Renal pelvis (tissue), 4 donors: ENCODE results near the gene TACC2. TPM values are rescaled to one million over a fixed set of nuclear protein-coding genes. Genes with fewer than 3 reads are reported as not detected.

ENCODE experiments used
- DNase-seq: peaks from one replicate; pipeline ENCODE4 v3.0.0-alpha.2; 2013
- polyA plus RNA-seq, 3 donors: library from polyadenylated mRNA; unstranded; fragments of 120-200 nt; gene quantifications; one replicate each; pipeline ENCODE4 v1.2.1, GENCODE V29; 2013; ENCODE audit not compliant: insufficient read length in 3 of 3

The TACC2 gene
- polyA plus RNA-seq, 3 donors = 45.2 to 55.7 (median 51.4) TPM

- DNase-seq = no peak
Measured at GRCh38 chr10:122269059-122269687, 280.2 kb downstream of the TACC2 start.

GRCh38 chr10:122271076-122271475 lies 282.1 kb downstream of the TACC2 start, which contains the start of gene BTBD16:
BTBD16 (plus strand) TSS chr10:122271296; CDS start chr10:122275082, 3,786 bp downstream.
- no peak for DNase-seq

GRCh38 chr10:122273966-122274545 lies 285.1 kb downstream of the TACC2 start:
- no peak for DNase-seq

- no peak for DNase-seq
Measured at GRCh38 chr10:122276611-122277208, 287.7 kb downstream of the TACC2 start.

GRCh38 chr10:122277526-122278136 lies 288.7 kb downstream of the TACC2 start:
- no peak for DNase-seq

- DNase-seq = peak; percentile 53
Measured at GRCh38 chr10:122279725-122280141, 290.8 kb downstream of the TACC2 start.

GRCh38 chr10:122280156-122280555 lies 291.2 kb downstream of the TACC2 start:
- DNase-seq = no peak

- DNase-seq = no peak
Measured at GRCh38 chr10:122281018-122281626, 292.2 kb downstream of the TACC2 start.

- no peak for DNase-seq
Measured at GRCh38 chr10:122281751-122282150, 292.8 kb downstream of the TACC2 start.

GRCh38 chr10:122282253-122282671 lies 293.3 kb downstream of the TACC2 start:
- no peak for DNase-seq

GRCh38 chr10:122282909-122283308 lies 293.9 kb downstream of the TACC2 start:
- DNase-seq = no peak

- DNase-seq = no peak
Measured at GRCh38 chr10:122285506-122286444, 296.8 kb downstream of the TACC2 start.

GRCh38 chr10:122286867-122287266 lies 297.9 kb downstream of the TACC2 start:
- no peak for DNase-seq

GRCh38 chr10:122287570-122287969 lies 298.6 kb downstream of the TACC2 start:
- DNase-seq = no peak

GRCh38 chr10:122288262-122288661 lies 299.3 kb downstream of the TACC2 start:
- DNase-seq = no peak

GRCh38 chr10:122288917-122289316 lies 300.0 kb downstream of the TACC2 start:
- DNase-seq = no peak

GRCh38 chr10:122290334-122290733 lies 301.4 kb downstream of the TACC2 start:
- no peak for DNase-seq

- DNase-seq = no peak
Measured at GRCh38 chr10:122290833-122291532, 302.0 kb downstream of the TACC2 start.

- DNase-seq = no peak
Measured at GRCh38 chr10:122291739-122292138, 302.8 kb downstream of the TACC2 start.

- no peak for DNase-seq
Measured at GRCh38 chr10:122292376-122292775, 303.4 kb downstream of the TACC2 start.
